Thyroid gland (tissue), 4 donors: ENCODE measurements around the gene OR52N1. TPM values are rescaled to one million over a fixed set of nuclear protein-coding genes. Genes with fewer than 3 reads are reported as not detected.

Experiments used
- DNase-seq, 2 donors: peaks; one replicate each; pipeline ENCODE4 v3.0.0-alpha.2; 2019
- H3K27ac ChIP-seq, 3 donors: fragments of 200-600 bp; sonication (generic); 1 replicate in 2 of 3; 2 replicates in 1 of 3; pipeline ENCODE4 v1.5.1; 2016 to 2019; ENCODE audit warnings: mild to moderate bottlenecking in 1 of 3, moderate library complexity in 1 of 3
- H3K27me3 ChIP-seq: fragments of 200-600 bp; sonication (generic); one replicate; pipeline ENCODE4 v1.5.1; 2019
- H3K36me3 ChIP-seq, 2 donors: fragments of 200-600 bp; sonication (generic); one replicate each; pipeline ENCODE4 v1.5.1; 2016 to 2019
- H3K4me1 ChIP-seq, 2 donors: fragments of 200-600 bp; sonication (generic); one replicate each; pipeline ENCODE4 v1.5.1; 2017 to 2019
- H3K4me3 ChIP-seq, 3 donors: fragments of 200-600 bp; sonication (generic); replicated peaks in 1 of 3; 1 replicate in 2 of 3; 2 replicates in 1 of 3; pipeline ENCODE4 v1.5.1; 2016; ENCODE audit warnings: mild to moderate bottlenecking in 1 of 3
- H3K9me3 ChIP-seq: fragments of 200-600 bp; sonication (generic); one replicate; pipeline ENCODE4 v1.5.1; 2017
- CTCF ChIP-seq, 6 experiments: fragments of 200-600 bp in 3 of 6; fragments of 450-650 bp in 3 of 6; sonication (generic) in 3 of 6; IDR thresholded peaks; one replicate each; pipeline ENCODE4 v1.5.1; 2016 to 2019; ENCODE audit warnings: antibody characterized with exemption in 6 of 6, mild to moderate bottlenecking in 2 of 6, inconsistent platforms in 1 of 6, moderate library complexity in 1 of 6
- POLR2A ChIP-seq, 2 donors: fragments of 450-650 bp; IDR thresholded peaks; one replicate each; pipeline ENCODE4 v1.6.1; 2017; ENCODE audit warnings: antibody characterized with exemption in 2 of 2, mild to moderate bottlenecking in 2 of 2, moderate library complexity in 1 of 2
- WGBS, 2 donors: methylation state at CpG; one replicate each; pipeline ENCODE4 v1.1.5; 2017; 5-methylcytosine and 5-hydroxymethylcytosine counted together
- intact Hi-C: fragments of 100-400 bp; cut with DNase I; formaldehyde crosslinking; loops from one replicate; pipeline ENCODE4 v1.15.1; 2023
- total RNA-seq, 4 donors: library from RNA; depleted of rRNA; stranded (reverse); fragments of >200 nt; gene quantifications; one replicate each; pipeline ENCODE4 v1.2.3, GENCODE V29; 2016

The OR52N1 gene
- total RNA-seq, 4 donors from 2014 or later: not detected

- Histone ChIP-seq H3K4me3 (no peak overlapping the region), H3K9me3 (no peaks in the 10 kb centered on the region), H3K27ac (no peak overlapping the region), H3K27me3 (no peaks in the 10 kb centered on the region), H3K4me1 (no peaks in the 10 kb centered on the region), H3K36me3 (no peaks in the 10 kb centered on the region)
- TF ChIP-seq POLR2A (IDR thresholded peaks at IDR 0.05): no peak
- no peak for TF ChIP-seq CTCF (IDR thresholded peaks at IDR 0.05)
- WGBS, 2 donors: 55 to 76% methylated on average over 10 of the region's 10 CpGs
- intact Hi-C loops: loop anchor here (5.0 to 10.0 kb wide), 2 partner anchors 330 to 683 kb away; no protein-coding TSS in a partner anchor
- DNase-seq: no peak
These were observed 16.5 kb upstream of the OR52N1 start for GRCh38 chr11:5807580-5807979.

- Histone ChIP-seq H3K4me1 (no peaks in the 10 kb centered on the region), H3K27me3 (no peaks in the 10 kb centered on the region), H3K9me3 (no peaks in the 10 kb centered on the region), H3K4me3 (no peak overlapping the region), H3K36me3 (no peaks in the 10 kb centered on the region), H3K27ac (no peak overlapping the region)
- intact Hi-C loops: loop anchor here (10.0 kb wide), 1 partner anchor 679 kb away; no protein-coding TSS in a partner anchor
- 92 to 94% methylated on average over 5 of the region's 5 CpGs for WGBS, 2 donors
- TF ChIP-seq POLR2A (IDR thresholded peaks at IDR 0.05) (no peak), CTCF (IDR thresholded peaks at IDR 0.05) (no peak)
- no peak for DNase-seq
These were observed 12.9 kb upstream of the OR52N1 start for GRCh38 chr11:5803982-5804381.

- Histone ChIP-seq H3K27ac (no peak overlapping the region), H3K4me3 (no peak overlapping the region), H3K27me3 (no peaks in the 10 kb centered on the region), H3K9me3 (no peaks in the 10 kb centered on the region), H3K4me1 (no peaks in the 10 kb centered on the region), H3K36me3 (no peaks in the 10 kb centered on the region)
- no peak for DNase-seq
- intact Hi-C loops: no loop called here
- TF ChIP-seq POLR2A (IDR thresholded peaks at IDR 0.05) (no peak), CTCF (IDR thresholded peaks at IDR 0.05) (no peak)
- 88 to 92% methylated on average over 6 of the region's 6 CpGs for WGBS, 2 donors
These were observed 5.5 kb upstream of the OR52N1 start for GRCh38 chr11:5796541-5796940.

- WGBS, 2 donors: 43 to 67% methylated on average over 4 of the region's 4 CpGs
- H3K9me3 ChIP-seq: no peaks in the 10 kb centered on the region
- intact Hi-C loops: no loop called here
- H3K4me1 ChIP-seq: no peaks in the 10 kb centered on the region
- H3K36me3 ChIP-seq: no peaks in the 10 kb centered on the region
- H3K27me3 ChIP-seq: no peaks in the 10 kb centered on the region
- H3K27ac ChIP-seq: no peak within 1 kb of the TSS
- no peak within 1 kb of the TSS for H3K4me3 ChIP-seq
- TF ChIP-seq CTCF (IDR thresholded peaks at IDR 0.05) (no peak), POLR2A (IDR thresholded peaks at IDR 0.05) (no peak)
- DNase-seq: no peak
These were observed 7.8 kb downstream of the OR52N1 start, which contains the start of gene OR52N5 for GRCh38 chr11:5783255-5783654. TSS of gene OR52N5 (minus strand) at chr11:5783355. CDS start at chr11:5778634, 4,721 bp downstream.

- DNase-seq: no peak
- Histone ChIP-seq H3K36me3 (no peaks in the 10 kb centered on the region), H3K4me3 (no peak overlapping the region), H3K27ac (no peak overlapping the region), H3K4me1 (no peaks in the 10 kb centered on the region), H3K9me3 (no peaks in the 10 kb centered on the region), H3K27me3 (no peaks in the 10 kb centered on the region)
- intact Hi-C loops: no loop called here
- TF ChIP-seq CTCF (IDR thresholded peaks at IDR 0.05) (no peak), POLR2A (IDR thresholded peaks at IDR 0.05) (no peak)
- WGBS, 2 donors: 71 to 79% methylated on average over 1 of the region's 1 CpG
These were observed 24.0 kb downstream of the OR52N1 start for GRCh38 chr11:5767056-5767455.
